Measurements from ENCODE around the gene TRIM41.
"Not testable (repeated sequence)": the region's sequence is repeated elsewhere in the genome, so short reads cannot be mapped to it uniquely, and the experiment has no call there.

DNA sequence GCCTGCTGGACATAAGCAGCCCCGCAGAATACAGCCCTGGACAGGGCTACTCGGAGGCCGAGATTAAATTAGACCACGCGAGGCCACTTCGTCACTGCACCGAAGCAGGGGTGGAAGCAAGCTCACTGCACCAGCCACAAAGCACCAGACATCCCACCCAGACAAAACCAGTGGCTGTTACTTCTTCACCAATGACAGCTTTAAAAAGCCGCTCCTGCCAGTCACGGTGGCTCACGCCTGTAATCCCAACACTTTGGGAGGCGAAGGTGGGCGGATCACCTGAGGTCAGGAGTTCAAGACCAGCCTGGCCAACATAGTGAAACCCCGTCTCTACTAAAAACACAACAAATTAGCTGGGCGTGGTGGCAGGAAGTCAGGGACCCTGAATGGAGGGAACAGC, 45.5 kb upstream of the TRIM41 start:
- TF ChIP-seq, protein P1, sequence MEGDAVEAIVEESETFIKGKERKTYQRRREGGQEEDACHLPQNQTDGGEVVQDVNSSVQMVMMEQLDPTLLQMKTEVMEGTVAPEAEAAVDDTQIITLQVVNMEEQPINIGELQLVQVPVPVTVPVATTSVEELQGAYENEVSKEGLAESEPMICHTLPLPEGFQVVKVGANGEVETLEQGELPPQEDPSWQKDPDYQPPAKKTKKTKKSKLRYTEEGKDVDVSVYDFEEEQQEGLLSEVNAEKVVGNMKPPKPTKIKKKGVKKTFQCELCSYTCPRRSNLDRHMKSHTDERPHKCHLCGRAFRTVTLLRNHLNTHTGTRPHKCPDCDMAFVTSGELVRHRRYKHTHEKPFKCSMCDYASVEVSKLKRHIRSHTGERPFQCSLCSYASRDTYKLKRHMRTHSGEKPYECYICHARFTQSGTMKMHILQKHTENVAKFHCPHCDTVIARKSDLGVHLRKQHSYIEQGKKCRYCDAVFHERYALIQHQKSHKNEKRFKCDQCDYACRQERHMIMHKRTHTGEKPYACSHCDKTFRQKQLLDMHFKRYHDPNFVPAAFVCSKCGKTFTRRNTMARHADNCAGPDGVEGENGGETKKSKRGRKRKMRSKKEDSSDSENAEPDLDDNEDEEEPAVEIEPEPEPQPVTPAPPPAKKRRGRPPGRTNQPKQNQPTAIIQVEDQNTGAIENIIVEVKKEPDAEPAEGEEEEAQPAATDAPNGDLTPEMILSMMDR (IDR thresholded peaks at IDR 0.05) = not testable (repeated sequence)
- TF ChIP-seq POLR2A, POLR2AphosphoS5 (IDR thresholded peaks at IDR 0.05): not testable (repeated sequence)

Measured in prostate gland (tissue), 2 donors.